GM21390 (cell line): ENCODE results near the gene APOL4.
"Not testable (repeated sequence)": the region's sequence is repeated elsewhere in the genome, so short reads cannot be mapped to it uniquely, and the experiment has no call there.

Experiments used
- ATAC-seq: cut with Tn5 transposase; IDR thresholded peaks from one replicate; pipeline ENCODE4 v1.9.1; 2021; ENCODE audit not compliant: unreplicated experiment

Gene APOL4

DNA sequence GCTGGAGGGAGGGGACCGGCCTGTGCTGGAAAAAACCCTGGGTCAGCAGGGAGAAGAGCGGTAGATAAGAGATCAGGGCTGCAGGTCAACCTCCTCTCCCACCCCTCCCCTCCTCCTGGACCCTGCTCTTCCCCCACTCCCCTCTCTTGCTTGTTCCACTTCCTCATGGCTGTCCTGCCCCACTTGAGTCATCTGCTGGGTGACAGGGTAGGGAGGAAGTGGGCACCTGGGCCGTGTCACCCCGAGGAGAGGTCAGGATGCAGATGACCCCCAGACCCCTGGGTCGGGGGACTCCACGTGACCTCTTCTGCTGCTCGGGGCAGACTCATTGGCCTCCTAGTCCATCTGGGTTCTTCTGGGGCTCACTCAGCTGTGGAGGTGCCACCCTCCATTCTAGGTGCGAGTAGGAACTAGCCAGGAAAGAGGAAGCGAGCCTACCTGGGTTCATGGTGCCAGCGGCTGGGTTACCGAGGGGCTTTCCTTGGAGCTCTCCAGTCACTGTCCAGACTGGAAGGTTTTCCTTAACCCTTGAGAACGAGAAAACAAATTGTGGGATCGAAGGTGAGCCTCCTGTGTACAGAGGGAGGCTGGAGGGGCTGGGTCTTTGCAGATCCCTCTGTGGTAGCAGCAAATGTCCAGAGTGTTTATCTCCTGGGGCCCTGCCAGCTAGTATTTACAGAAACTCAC is 31.2 kb upstream of the APOL4 start:
- ATAC-seq: no peak

DNA sequence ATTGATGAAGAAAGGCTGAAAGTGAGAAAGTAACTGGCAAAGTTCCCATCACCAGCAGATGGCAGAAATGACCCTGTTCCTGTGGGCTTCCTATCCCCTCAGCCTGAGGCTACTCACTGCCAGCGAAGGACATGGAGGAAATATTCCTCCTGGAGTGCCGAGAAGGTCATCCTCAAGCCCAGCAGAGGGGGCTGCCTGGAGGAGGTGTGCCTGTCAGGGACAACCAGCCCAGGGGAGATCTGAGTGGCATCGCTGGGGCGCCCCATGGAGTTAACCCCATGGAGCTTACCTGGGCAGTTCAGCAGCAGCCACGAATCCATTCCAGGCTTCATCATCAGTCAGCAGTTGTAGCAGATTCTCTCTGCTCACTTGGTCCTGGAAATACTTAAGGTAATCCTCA is 29.4 kb upstream of the APOL4 start:
- ATAC-seq: not testable (repeated sequence)

DNA sequence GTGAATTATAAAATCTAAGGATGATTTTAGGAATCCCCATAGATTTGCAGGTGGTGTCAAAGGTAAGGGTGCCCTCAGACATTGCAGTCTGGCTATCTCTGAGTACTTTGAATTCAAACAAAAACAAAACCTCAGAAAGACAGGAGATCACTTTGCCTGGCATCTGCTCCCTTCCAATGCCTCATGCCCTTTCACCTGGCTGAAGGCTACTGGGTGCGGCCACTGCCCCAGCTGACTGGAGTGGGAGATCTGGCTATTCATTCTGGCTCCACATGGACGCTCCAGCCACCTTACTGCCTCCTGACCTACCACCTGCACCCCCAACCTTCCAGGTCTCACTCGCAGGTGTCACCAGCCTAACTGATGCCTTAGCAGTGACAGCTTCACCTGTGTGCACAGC is 28.0 kb upstream of the APOL4 start:
- ATAC-seq: not testable (repeated sequence)

DNA sequence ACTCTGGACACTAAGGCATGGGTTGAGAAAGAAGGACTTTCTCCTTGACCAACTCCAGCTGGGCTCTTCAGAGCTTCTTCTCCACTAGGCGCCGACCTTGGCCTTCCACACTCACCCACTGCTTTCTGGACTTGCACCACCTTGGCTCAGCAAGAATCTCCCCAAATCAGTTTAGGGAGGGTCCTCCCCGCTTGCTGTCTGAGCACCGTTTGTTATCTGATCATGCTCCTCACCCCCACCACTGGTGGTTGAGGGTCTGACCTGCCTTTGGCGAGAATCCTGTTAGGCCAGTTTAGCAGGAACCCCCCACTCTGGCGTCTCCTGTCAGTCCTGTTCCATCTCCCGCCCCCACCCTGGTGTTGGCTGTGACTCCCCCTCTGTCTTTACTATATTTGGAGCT is 27.3 kb upstream of the APOL4 start:
- no peak for ATAC-seq

DNA sequence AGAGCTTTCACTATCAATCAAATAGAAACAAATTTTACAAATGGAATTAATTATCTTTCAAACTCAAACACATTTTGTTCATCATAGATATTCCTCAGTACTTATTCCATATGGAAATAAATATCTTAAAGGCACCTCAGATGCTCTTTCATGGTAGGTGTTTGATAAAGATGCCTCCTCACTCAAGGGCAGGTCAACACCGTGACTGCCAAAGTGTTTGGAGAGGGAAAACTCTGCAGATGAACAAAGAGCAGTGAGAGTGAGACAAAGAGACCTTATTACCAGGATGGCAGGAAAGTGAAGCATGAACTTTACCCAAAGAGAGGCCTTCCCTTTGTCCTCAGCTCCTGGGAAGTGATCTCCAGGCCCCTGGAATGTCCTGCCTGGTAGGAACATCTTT is 26.8 kb upstream of the APOL4 start:
- ATAC-seq: not testable (repeated sequence)

DNA sequence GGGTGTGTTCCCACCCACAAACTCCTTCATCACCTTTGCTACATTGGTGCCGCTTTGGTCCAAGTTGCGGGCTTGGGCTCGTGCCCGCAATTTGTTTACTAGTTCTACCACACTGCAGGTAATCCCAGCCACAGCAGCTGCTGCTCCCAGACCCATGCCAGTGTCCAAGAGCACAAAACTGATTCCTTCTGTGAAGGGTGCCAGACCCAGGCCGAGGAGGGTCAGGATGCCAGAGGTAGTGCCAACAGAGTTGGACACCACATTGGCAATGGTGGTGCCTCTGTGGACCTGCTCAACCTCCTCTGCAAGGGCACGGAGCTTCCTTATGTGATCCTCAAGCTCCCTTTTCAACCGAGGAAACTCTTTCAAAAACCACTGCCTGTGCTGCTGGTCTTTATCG is 26.2 kb upstream of the APOL4 start:
- no peak for ATAC-seq

DNA sequence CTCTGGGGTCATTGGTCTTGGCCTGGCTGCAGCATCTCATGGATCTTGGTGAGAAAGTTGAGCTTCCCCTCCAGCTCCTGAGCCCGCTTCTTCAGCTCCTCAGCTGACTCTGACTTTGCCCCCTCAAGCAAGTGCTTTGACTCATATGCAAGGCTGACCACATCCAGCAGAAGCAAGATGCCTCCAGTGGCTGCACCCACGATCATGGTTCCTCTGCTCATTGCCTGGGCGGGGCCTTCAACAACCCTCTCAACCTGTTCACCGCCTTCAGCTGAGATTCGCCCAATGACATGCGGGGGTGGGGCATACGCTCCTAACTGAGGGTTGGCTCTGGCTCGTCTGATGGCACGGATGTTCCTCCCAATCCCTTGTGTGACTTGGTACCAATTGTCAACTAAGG is 25.8 kb upstream of the APOL4 start:
- no peak for ATAC-seq

DNA sequence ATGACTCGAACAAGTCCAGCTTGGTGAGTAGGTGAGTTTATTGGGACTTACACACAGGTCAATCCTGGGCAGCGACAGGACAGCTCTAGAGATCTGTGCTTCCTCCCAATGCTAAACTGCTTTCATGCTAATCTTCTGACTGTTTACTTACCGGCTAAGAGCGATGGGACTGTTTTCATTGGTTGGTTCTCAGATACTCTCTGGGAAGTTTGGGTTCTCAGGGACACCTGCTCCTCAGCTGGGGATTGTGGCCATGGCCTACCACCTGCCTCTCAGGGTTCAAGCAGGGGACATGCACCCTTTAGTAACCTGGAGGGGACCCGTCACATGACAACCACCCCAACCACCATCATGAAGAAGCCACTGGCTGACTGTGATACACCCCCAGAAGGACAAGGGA is 24.6 kb upstream of the APOL4 start:
- no peak for ATAC-seq

DNA sequence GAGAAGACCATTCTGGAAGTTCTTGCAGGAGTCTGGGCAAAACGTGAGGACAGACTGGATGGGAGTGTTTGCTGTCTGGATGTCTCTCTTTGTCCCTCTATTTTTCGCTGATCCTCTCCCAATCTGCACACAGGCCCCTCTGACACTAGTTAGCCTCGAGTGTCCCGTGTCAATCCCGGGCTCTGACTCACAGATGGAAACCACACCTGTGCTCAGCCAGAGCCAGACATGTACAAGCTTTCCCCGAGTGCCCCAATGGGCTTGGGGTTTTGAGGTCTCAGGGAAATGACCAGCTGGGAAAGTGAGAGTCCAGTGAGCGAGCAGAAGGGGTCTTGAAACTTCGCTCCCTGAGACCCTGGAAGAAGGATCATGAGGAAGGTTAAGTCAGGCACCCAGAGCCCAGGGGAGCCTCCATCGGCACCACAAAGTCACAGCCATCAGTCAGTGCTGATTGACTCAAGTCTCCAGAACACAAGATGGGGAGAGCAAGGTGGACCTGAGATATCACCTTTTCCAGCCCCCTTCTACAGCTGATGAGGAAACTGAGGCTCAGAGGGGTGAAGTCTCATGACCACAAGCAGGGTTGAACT is 23.8 kb upstream of the APOL4 start:
- ATAC-seq: no peak

DNA sequence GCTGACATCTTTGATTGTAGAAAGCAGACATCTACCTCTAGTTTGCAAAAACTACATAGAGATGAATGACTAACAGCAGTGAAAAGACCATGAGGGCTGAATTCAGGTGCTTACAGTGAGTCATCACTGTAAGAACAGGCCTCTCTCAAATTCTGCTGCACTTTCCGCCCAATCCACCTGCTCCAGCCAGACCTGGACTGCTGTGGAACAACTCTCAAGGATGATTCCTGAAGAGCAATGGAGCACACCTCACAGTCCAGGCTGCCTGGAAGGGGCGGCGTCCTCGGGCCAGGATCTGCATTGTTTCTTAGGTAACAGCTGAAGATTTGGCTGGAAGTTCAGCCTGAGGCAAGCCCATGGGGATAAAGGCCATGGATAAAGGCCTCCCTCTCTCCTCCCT is 22.6 kb upstream of the APOL4 start:
- ATAC-seq: no peak

DNA sequence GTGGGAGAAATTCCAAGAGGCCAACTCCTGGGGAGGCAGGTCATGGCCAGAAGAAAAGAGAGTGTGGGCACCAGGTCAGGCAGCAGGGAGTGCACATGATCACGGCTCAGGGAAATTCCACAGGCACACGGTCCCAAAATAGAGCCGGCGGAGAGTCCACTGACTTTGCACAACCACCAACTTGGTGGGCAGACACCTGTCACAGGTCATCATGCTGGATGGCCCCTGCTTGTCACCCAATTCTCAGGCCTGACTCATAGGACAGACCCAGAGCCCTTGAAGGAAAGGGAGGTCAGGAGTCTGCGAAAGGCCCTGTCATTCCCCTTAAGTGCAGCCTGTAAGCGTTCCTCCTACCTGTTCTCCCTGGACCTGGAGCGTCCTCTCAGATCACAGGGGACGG is 21.9 kb upstream of the APOL4 start:
- ATAC-seq: no peak

DNA sequence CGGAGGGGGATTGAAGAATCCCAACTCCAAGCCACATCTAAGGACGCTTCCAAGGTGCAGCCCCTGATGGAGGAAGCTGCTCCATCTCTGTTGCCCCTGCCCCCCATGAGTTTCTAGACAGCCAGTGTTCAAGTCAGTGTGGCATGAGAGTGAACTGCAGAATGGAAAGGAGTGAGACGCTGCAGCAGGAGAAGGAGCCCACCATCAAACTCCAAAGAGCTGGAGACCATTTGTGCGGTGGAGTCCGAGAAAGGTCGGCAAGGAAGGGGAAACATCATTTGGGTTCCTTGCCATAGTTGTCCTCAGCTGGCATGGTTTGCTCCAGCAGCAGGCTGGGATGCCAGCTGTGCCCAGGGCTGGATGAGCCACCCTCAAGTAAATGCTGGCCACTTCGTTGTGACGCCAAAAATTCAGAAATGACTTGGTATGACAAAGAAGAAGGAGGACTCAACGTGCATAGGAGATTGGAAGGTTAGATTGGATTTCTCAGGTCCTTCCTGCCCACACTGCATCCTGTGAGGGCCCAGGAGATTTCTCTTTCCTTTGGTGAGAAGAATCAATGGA is 21.4 kb upstream of the APOL4 start:
- ATAC-seq: no peak

DNA sequence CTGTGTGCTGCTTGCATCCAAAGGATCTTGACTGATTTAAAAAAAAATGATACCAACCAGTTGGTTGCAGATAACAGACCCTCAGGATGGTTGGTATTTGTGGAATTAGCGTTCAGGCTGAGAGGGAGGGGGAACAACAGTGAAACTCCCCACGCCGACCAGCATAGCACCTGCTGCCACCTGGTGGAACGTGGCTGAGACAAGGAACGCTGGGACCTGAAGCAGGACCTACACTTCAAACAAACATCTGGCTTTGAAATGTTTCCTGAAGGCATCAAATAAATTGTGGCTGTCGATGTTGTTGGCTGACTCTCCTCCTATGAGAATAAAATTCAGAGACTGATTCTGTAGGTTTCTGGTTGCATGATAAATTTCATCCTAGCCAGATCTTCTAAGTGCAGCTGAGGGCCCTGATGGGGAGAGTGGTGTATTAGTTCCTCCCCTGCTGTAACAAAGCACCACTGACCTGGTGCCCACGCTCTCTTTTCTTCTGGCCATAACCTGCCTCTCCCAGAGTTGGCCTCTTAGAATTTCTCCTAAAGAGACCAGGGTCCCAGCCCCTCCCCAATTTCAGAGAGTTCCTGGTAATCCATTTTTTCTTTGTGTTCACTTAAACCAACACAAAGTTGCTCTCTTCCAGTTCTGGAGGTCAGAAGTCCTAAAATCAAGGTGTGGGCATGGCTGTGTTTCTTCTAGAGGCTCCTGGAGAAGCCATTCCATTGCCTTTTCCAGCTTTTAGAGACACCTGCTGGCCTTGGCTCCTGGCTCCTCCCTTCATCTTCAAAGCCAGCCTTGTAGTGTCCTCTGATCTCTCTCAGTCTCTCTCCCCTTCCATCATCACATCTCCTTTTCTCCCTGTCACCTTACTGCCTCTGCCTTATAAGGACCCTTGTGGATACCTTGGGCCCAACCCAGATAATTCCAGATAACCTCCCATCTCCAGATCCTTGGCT is 20.5 kb upstream of the APOL4 start:
- no peak for ATAC-seq

DNA sequence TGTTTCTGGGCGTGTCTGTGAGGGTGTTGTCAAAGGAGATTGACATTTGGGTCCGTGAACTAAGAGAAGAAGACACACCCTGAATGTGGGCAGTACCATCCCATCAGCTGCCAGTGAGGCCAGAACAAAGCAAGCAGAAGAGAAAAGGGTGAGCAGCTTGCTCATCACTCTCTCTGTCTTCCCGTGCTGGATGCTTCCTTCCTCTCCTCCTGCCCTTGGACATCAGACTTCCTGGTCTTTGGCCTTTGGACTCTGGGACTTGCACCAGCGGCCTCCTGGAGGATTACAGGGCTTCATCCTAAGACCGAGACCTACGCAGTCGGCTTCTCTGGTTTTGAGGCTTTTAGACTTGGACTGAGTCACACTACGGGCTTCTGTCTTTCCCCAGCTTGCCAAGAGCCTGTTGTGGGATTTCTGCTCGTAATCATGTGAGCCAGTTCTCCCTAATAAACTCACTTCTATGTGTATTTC is 18.9 kb upstream of the APOL4 start:
- ATAC-seq: no peak

DNA sequence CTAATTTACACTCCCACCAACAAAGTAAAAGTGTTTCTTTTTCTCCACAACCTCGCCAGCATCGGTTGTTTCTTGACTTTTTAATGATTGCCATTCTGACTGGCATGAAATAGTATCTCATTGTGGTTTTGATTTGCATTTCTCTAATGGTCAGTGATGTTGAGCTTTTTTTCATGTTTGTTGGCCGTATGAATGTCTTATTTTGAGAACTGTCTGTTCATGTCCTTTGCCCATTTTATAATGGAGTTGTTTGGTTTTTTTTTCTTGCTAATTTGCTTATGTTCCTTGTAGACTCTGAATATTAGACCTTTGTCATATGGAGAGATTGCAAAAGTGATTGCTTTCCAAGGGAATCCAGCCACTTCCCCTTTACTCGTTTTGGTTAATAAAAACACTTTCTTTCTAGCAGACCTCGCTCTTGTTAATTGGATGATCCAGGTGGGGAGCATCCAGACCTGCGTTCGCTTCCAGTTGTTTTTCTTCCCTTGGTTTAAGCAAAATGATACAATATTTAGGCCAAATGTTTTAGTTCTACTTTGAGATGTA is 17.1 kb upstream of the APOL4 start:
- ATAC-seq: no peak

DNA sequence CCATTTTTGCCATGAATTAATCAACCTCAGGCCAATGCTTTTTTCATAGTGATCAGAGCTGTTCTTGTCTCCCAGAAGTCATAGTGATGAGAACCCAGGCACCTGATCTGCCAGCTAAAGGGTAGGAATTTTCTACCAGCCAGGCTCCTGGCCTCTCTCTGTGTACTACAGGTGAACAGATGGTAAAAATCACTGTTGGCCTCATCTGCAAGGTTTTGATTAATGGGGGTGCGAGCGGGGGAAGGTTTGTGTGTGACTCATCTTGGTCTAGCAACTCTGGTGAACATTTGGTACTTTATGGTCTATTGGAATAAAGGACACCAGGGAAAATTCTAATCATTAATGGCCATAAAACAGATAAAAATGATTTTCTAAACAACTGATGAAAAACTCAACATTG is 14.4 kb upstream of the APOL4 start:
- no peak for ATAC-seq

DNA sequence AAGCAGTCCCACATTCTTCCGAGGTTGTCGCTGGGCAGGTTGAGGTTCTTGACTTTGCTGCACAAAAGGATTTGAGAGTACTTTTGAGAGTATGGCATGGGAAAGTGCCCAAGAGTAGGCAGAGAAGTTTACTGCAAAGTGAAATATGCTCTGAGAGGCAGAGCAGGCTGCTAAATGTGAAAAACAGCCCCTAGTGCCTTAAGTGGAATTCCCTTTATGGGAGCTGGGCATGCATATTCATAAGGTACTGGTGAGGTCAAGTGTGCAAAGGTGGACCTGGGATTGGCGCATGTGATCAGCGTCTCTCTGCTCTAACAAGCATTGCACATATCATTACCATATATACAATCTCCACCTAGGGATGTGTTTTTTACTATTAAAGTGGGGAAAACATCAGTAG is 12.0 kb upstream of the APOL4 start:
- no peak for ATAC-seq

DNA sequence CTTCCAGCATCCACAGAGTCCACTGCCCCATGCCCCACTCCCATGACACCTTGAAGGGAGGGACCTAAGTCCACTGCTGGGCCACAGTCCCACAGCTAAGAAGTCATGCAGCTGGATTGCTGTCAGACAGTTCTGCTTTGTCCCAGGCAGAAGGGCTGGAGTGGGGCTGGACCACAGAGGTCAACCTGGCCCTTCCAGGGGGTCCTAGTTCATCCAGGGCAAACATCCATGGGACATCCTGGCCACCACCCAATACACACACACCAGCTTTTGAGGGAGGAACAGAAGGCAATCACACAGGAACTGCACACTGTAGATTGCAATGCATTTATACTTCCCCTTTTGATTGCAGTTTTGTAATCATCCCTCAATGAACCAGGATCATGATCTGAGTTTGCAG is 11.3 kb upstream of the APOL4 start:
- ATAC-seq: no peak

DNA sequence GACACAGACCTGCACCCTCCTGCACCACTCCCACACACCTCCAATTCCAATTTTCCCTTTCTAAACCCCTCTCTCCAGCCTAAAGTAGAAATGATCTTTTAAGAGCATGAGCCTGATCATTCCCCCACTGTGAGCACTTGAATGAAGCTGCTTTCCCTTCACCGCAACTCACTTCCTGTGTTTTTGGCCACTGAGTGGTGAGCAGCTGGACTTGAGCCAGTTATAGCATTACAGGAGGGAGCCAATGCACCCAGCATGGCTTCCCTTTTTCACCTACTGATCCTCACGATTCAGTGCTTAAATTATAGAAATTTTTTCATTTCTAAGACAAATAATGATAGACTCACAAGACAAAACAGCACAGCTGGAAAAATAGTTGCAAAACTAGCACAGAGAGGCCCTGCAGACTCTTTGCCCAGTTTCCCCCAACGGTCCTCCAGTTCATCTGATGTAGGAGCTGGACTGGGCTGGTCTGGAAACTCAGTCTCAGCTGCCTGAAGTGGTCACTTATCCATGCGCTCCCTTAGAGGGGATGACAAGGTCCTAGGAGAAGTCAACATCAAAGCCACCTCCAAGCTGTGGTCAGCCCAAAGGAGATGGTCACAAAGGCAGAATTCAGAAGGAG is 9.7 kb upstream of the APOL4 start:
- no peak for ATAC-seq

DNA sequence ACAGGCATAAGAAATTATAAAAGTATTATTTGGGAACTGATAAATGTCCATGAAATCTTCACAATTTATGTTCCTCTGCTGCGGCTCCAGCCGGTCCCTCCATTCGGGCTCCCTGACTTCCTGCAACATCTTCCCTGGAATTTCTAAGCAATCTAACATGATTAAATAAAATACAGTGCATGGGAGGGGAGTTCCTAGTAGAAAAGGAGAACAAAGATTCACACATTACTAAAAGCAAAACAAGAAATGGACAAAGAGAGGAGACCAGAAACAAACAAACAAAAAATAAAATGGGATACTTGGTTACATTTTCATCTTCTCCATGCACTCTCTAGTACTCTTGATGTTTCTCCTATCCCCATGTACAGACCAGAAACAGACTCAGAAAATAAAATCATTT is 8.6 kb upstream of the APOL4 start:
- no peak for ATAC-seq

DNA sequence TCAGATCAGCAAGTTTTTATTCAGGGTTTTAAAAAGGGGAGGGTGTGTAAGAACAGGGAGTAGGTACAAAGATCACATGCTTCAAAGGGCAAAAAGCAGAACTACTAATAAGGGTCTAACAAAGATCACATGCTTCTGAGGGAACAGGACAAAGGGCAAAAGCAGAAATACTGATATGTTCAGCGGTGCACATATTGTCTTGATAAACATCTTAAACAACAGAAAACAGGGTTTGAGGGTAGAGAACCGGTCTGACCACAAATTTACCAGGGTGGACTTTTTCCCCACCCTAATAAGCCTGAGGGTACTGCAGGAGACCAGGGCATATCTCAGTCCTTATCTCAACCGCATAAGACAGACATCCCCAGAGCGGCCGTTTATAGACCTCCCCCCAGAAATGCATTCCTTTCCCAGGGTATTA is 7.9 kb upstream of the APOL4 start:
- ATAC-seq: not testable (repeated sequence)
